H1 (cell line): ENCODE data around the gene USP50. TPM values are rescaled to one million over a fixed set of nuclear protein-coding genes. Genes with fewer than 3 reads are reported as not detected.

Experiments used
- CTCF ChIA-PET: fragments of 300-600 bp; sonication (Branson Sonifier 250); formaldehyde crosslinking; loops from one replicate; lab custom pipeline; 2021; ENCODE audit not compliant: partially characterized antibody; lab: Charles Lee
- POLR2A ChIA-PET: fragments of 300-600 bp; sonication (Branson Sonifier 250); formaldehyde crosslinking; loops from one replicate; lab custom pipeline; 2021; ENCODE audit warnings: inconsistent platforms; ENCODE audit not compliant: partially characterized antibody; lab: Charles Lee
- DNase-seq, 2 experiments: peaks; one replicate each; pipeline versions ENCODE4 v3.0.0 to v3.0.0-alpha.2; 2010 to 2022; ENCODE audit warnings: low spot score in 2 of 2, low read depth in 1 of 2, mixed read lengths in 1 of 2
- FAIRE-seq: peaks from 2 replicates; lab custom pipeline; 2011; peaks lifted over from hg19 to GRCh38; lab: Jason Lieb, UNC
- H2AFZ ChIP-seq: 2 replicates; pipeline ENCODE4 v1.8.1; 2012; ENCODE audit warnings: low read length, inconsistent platforms
- H2AK5ac ChIP-seq: 2 replicates; pipeline ENCODE4 v1.6.1; 2013; ENCODE audit warnings: low read depth, low read length
- H2BK120ac ChIP-seq: replicated peaks from 2 replicates; pipeline ENCODE3; 2013; ENCODE audit warnings: low read depth, low read length, inconsistent platforms
- H2BK12ac ChIP-seq: 2 replicates; pipeline ENCODE4 v1.6.1; 2013; ENCODE audit warnings: low read depth, low read length
- H2BK15ac ChIP-seq: 2 replicates; pipeline ENCODE4 v1.6.1; 2013; ENCODE audit warnings: low read length
- H2BK20ac ChIP-seq: 2 replicates; pipeline ENCODE4 v1.6.1; 2013; ENCODE audit warnings: low read length
- H2BK5ac ChIP-seq: 2 replicates; pipeline ENCODE4 v1.6.1; 2013; ENCODE audit warnings: low read depth, low read length
- H3K14ac ChIP-seq: 2 replicates; pipeline ENCODE4 v1.6.1; 2013; ENCODE audit warnings: inconsistent platforms; ENCODE audit not compliant: insufficient read length
- H3K18ac ChIP-seq: 2 replicates; pipeline ENCODE4 v1.6.1; 2013; ENCODE audit warnings: low read length; ENCODE audit errors: extremely low read depth
- H3K23ac ChIP-seq: 2 replicates; pipeline ENCODE4 v1.6.1; 2013; ENCODE audit warnings: inconsistent platforms; ENCODE audit not compliant: insufficient read length
- H3K23me2 ChIP-seq: 2 replicates; pipeline ENCODE4 v1.6.1; 2013; ENCODE audit warnings: low read depth, low read length
- H3K27ac ChIP-seq: 2 replicates; pipeline ENCODE4 v1.6.1; 2011; ENCODE audit warnings: low read depth, low read length, inconsistent platforms
- H3K27me3 ChIP-seq, 4 experiments: replicated peaks in 1 of 4; 1 replicate in 1 of 4; 2 replicates in 3 of 4; pipeline versions ENCODE4 v1.6.1 to v1.8.1; 2011 to 2013; ENCODE audit warnings: low read length in 3 of 4, mild to moderate bottlenecking in 3 of 4, inconsistent platforms in 2 of 4, mixed read lengths in 2 of 4, moderate library complexity in 1 of 4; ENCODE audit not compliant: control insufficient read depth in 3 of 4, insufficient read depth in 3 of 4; ENCODE audit errors: extremely low read depth in 1 of 4
- H3K36me3 ChIP-seq, 4 experiments: 2 replicates each; pipeline versions ENCODE4 v1.6.1 to v1.8.1; 2011 to 2013; ENCODE audit warnings: mild to moderate bottlenecking in 4 of 4, low read length in 3 of 4, moderate library complexity in 2 of 4, control low read depth in 1 of 4, inconsistent platforms in 1 of 4; ENCODE audit not compliant: insufficient read depth in 4 of 4, control insufficient read depth in 2 of 4
- H3K4ac ChIP-seq: replicated peaks from 2 replicates; pipeline ENCODE3; 2013; ENCODE audit warnings: low read length, low read depth, mixed read lengths, inconsistent platforms; ENCODE audit not compliant: insufficient read length
- H3K4me1 ChIP-seq, 4 experiments: replicated peaks in 1 of 4; 1 replicate in 1 of 4; 2 replicates in 3 of 4; pipeline versions ENCODE4 v1.6.1 to v1.8.1; 2011 to 2013; ENCODE audit warnings: low read length in 3 of 4, inconsistent platforms in 2 of 4, mixed read lengths in 1 of 4; ENCODE audit not compliant: insufficient read depth in 4 of 4, control insufficient read depth in 3 of 4
- H3K4me2 ChIP-seq, 2 experiments: 2 replicates each; pipeline versions ENCODE4 v1.6.1 to v1.8.1; 2011 to 2013; ENCODE audit warnings: low read depth in 2 of 2, low read length in 2 of 2, control low read depth in 1 of 2, inconsistent platforms in 1 of 2, mild to moderate bottlenecking in 1 of 2; ENCODE audit not compliant: insufficient read depth in 1 of 2
- H3K4me3 ChIP-seq, 4 experiments: fragments of 200-600, 300-600 bp in 1 of 4; sonication (generic), shearing (Covaris generic), sonication (Bioruptor Twin) in 1 of 4; 2 replicates each; pipeline versions ENCODE4 v1.5.1 to v1.8.1; 2011 to 2016; ENCODE audit warnings: low read length in 4 of 4, low read depth in 3 of 4, control low read depth in 2 of 4, inconsistent platforms in 2 of 4, mild to moderate bottlenecking in 2 of 4, mixed read lengths in 1 of 4, moderate library complexity in 1 of 4; ENCODE audit not compliant: insufficient read depth in 2 of 4; ENCODE audit errors: extremely low read depth in 1 of 4
- H3K56ac ChIP-seq: replicated peaks from 2 replicates; pipeline ENCODE3; 2013; ENCODE audit warnings: low read depth, mild to moderate bottlenecking, mixed read lengths, low read length, inconsistent platforms; ENCODE audit not compliant: insufficient read length
- H3K79me1 ChIP-seq: 2 replicates; pipeline ENCODE4 v1.6.1; 2013; ENCODE audit warnings: low read depth, low read length, control low read depth
- H3K79me2 ChIP-seq, 2 experiments: 2 replicates each; pipeline versions ENCODE4 v1.6.1 to v1.8.1; 2012 to 2013; ENCODE audit warnings: low read length in 2 of 2, mild to moderate bottlenecking in 2 of 2, inconsistent platforms in 1 of 2; ENCODE audit not compliant: insufficient read depth in 2 of 2, control insufficient read depth in 1 of 2
- H3K9ac ChIP-seq, 4 experiments: replicated peaks in 1 of 4; 1 replicate in 1 of 4; 2 replicates in 3 of 4; pipeline versions ENCODE4 v1.6.1 to v1.8.1; 2011 to 2013; ENCODE audit warnings: low read depth in 3 of 4, low read length in 3 of 4, control low read depth in 2 of 4, mild to moderate bottlenecking in 2 of 4, moderate library complexity in 2 of 4, inconsistent platforms in 1 of 4; ENCODE audit errors: extremely low read depth in 1 of 4
- H3K9me3 ChIP-seq, 2 experiments: 2 replicates each; pipeline versions ENCODE4 v1.6.1 to v1.8.1; 2012 to 2013; ENCODE audit warnings: mild to moderate bottlenecking in 2 of 2, moderate library complexity in 2 of 2, control low read depth in 1 of 2, inconsistent platforms in 1 of 2, low read depth in 1 of 2, low read length in 1 of 2, mixed read lengths in 1 of 2; ENCODE audit not compliant: insufficient read depth in 2 of 2
- H4K20me1 ChIP-seq, 2 experiments: replicated peaks in 1 of 2; 2 replicates each; pipeline versions ENCODE3 to v1.8.1; 2011 to 2013; ENCODE audit warnings: inconsistent platforms in 2 of 2, low read length in 2 of 2, mild to moderate bottlenecking in 1 of 2; ENCODE audit not compliant: insufficient read depth in 2 of 2, control insufficient read depth in 1 of 2
- H4K5ac ChIP-seq: 2 replicates; pipeline ENCODE4 v1.6.1; 2013; ENCODE audit warnings: low read length, low read depth, mixed read lengths, inconsistent platforms; ENCODE audit not compliant: insufficient read length
- H4K8ac ChIP-seq: 2 replicates; pipeline ENCODE4 v1.8.0; 2013; ENCODE audit warnings: mild to moderate bottlenecking, moderate library complexity, low read length, inconsistent platforms; ENCODE audit not compliant: insufficient read depth; ENCODE audit errors: extremely low read depth
- H4K91ac ChIP-seq: replicated peaks from 2 replicates; pipeline ENCODE3; 2013; ENCODE audit warnings: low read length, mixed read lengths, inconsistent platforms; ENCODE audit not compliant: insufficient read length
- EGR1 ChIP-seq: IDR thresholded peaks from 2 replicates; pipeline ENCODE4 v1.6.1; 2011; ENCODE audit warnings: low read depth, low read length, borderline replicate concordance
- EZH2 ChIP-seq: fragments of 200-600 bp; sonication (generic); IDR thresholded peaks from 2 replicates; pipeline ENCODE4 v1.7.1; 2012; ENCODE audit warnings: low read depth, mild to moderate bottlenecking, moderate library complexity, low read length, inconsistent platforms; ENCODE audit not compliant: severe bottlenecking
- KDM5A ChIP-seq: fragments of 200-600 bp; IDR thresholded peaks from 2 replicates; pipeline ENCODE4 v1.7.1; 2012; ENCODE audit warnings: mild to moderate bottlenecking, low read length, inconsistent platforms, mixed read lengths
- MAFK ChIP-seq: IDR thresholded peaks from 2 replicates; pipeline ENCODE4 v1.6.1; 2012; ENCODE audit warnings: low read depth, mild to moderate bottlenecking, improper control_type of control experiment, low read length
- NANOG ChIP-seq: IDR thresholded peaks from 2 replicates; pipeline ENCODE4 v1.6.1; 2011; ENCODE audit warnings: low read length, low read depth, mild to moderate bottlenecking, inconsistent platforms; ENCODE audit not compliant: insufficient read depth, poor library complexity, severe bottlenecking
- RFX5 ChIP-seq: IDR thresholded peaks from 2 replicates; pipeline ENCODE4 v1.6.1; 2011; ENCODE audit warnings: low read depth, low read length, improper control_type of control experiment, borderline replicate concordance
- TBP ChIP-seq: IDR thresholded peaks from 2 replicates; pipeline ENCODE4 v1.6.1; 2011; ENCODE audit warnings: low read depth, low read length, improper control_type of control experiment
- ZNF274 ChIP-seq: IDR thresholded peaks from 2 replicates; pipeline ENCODE4 v1.7.0; 2012; ENCODE audit warnings: low read length, borderline replicate concordance; ENCODE audit errors: extremely low read depth
- WGBS, 2 experiments: shearing (Covaris generic) in 1 of 2; methylation state at CpG; one replicate each; pipeline versions ENCODE4 v1.1.6 to v1.1.7; 2013 to 2015; ENCODE audit warnings: low lambda C conversion rate in 2 of 2, mixed read lengths in 2 of 2, inconsistent platforms in 1 of 2, low coverage in 1 of 2, missing lambda C conversion rate in 1 of 2; ENCODE audit not compliant: insufficient replicate concordance in 2 of 2, insufficient coverage in 1 of 2, insufficient read length in 1 of 2; ENCODE audit errors: extremely low coverage in 1 of 2, missing lambda C conversion rate in 1 of 2; 5-methylcytosine and 5-hydroxymethylcytosine counted together
- polyA plus RNA-seq, 7 experiments: library from polyadenylated mRNA; depleted of rRNA in 3 of 7; stranded (reverse) in 5 of 7; unstranded in 2 of 7; fragments of >200 nt in 5 of 7; fragments of 200-250 nt in 2 of 7; gene quantifications; 1 replicate in 5 of 7; 2 replicates in 1 of 7; 4 replicates in 1 of 7; pipeline versions ENCODE4 v1.2.1 to v1.2.3, GENCODE V29; 2011 to 2013; ENCODE audit warnings: missing spikeins in 2 of 7, mixed read lengths in 2 of 7
- total RNA-seq: library from RNA; stranded (reverse); fragmentation: NEBNext Ultra II Directional; extraction: Animal tissue kit (Norgen Biotek cat#: 25700); gene quantifications from 2 replicates; pipeline ENCODE4 v1.2.1, GENCODE V29; 2021

The USP50 gene
- total and polyA plus RNA-seq, 2 of the 8 experiments (the other 6 are each of a cell fraction or from before 2014, with no cell fraction given): not detected

- Histone ChIP-seq H2BK12ac (no peak overlapping the region), H3K9ac (no peak overlapping the region), H4K20me1 (peaks cover 0 to 1% of the 10 kb centered on the region in 2 experiments), H3K4ac (no peak overlapping the region), H2AFZ (no peak overlapping the region), H3K23me2 (no peaks in the 10 kb centered on the region), H3K4me1 (no peaks in the 10 kb centered on the region), H3K27me3 (no peaks in the 10 kb centered on the region), H3K4me2 (no peak overlapping the region), H2BK120ac (no peak overlapping the region), H3K56ac (no peak overlapping the region), H3K4me3 (no peak overlapping the region), H3K23ac (no peak overlapping the region), H3K79me2 (no peaks in the 10 kb centered on the region), H4K91ac (no peak overlapping the region), H3K79me1 (no peaks in the 10 kb centered on the region), H3K9me3 (no peaks in the 10 kb centered on the region), H3K36me3 (peaks cover 0 to 20% (median 6%) of the 10 kb centered on the region in 4 experiments; a peak in 6 of 8 replicates), H2AK5ac (no peak overlapping the region), H4K8ac (no peak overlapping the region), H2BK20ac (no peak overlapping the region), H3K27ac (no peak overlapping the region), H2BK5ac (no peak overlapping the region), H2BK15ac (no peak overlapping the region), H4K5ac (no peak overlapping the region), H3K14ac (no peak overlapping the region), H3K18ac (no peak overlapping the region)
- FAIRE-seq: no peak
- ChIA-PET POLR2A (interaction anchor here (1.1 kb wide), 1 partner anchor 52 kb away, joined by 4 read pairs; the partner anchor contains the start of gene USP8), CTCF (no interaction called here)
- WGBS, 2 experiments: 95% methylated on average over 12 of the region's 12 CpGs; no CpG with 5 or more reads in 1 of the 2 experiments
- DNase-seq: no peak
- TF ChIP-seq NANOG (no peak), MAFK (no peak), ZNF274 (no peak), EZH2 (no peak), RFX5 (no peak), KDM5A (no peak), EGR1 (no peak), TBP (no peak)
Measured at GRCh38 chr15:50476143-50476542, 70.3 kb downstream of the USP50 start.
